K562 (cell line): Measurements from ENCODE around the gene CBLIF. TPM values are rescaled to one million over a fixed set of nuclear protein-coding genes. Genes with fewer than 3 reads are reported as not detected.

Source experiments
- ATAC-seq: fragments of 200-7000 bp; cut with Tn5 transposase; 3 replicates; pipeline ENCODE4 v1.9.1; 2020; ENCODE audit warnings: moderate library complexity
- BruUV-seq: library from RNA; stranded (reverse); fragments of 400-500 nt; replicated peaks from 2 replicates; lab custom pipeline; 2021; lab: Mats Ljungman, UMichigan
- CTCF ChIA-PET: fragments of 300-600 bp; formaldehyde crosslinking; extraction: SDS; loops from one replicate; lab custom pipeline; 2021; ENCODE audit warnings: low intra/inter-chr PET ratio; lab: Yijun Ruan, JAX
- POLR2A ChIA-PET: fragments of 300-600, 350-650 bp; sonication (Branson Sonifier 250); formaldehyde crosslinking; extraction: SDS; loops from one replicate; lab custom pipeline; 2021; ENCODE audit warnings: antibody characterized with exemption, inconsistent platforms; lab: Yijun Ruan, JAX
- DNase-seq, 4 experiments: peaks; one replicate each; pipeline versions ENCODE4 v3.0.0 to v3.0.0-alpha.2; 2011 to 2018; ENCODE audit warnings: low spot score in 3 of 4, mixed read lengths in 3 of 4; ENCODE audit errors: extremely low read depth in 1 of 4
- FAIRE-seq: peaks from 2 replicates; lab custom pipeline; 2011; peaks lifted over from hg19 to GRCh38; lab: Jason Lieb, UNC
- H2AFZ ChIP-seq: 2 replicates; pipeline ENCODE4 v1.6.0; 2011; ENCODE audit warnings: low read depth, low read length, control low read depth, inconsistent platforms
- H3K27ac ChIP-seq: fragments of 200-600 bp; 3 replicates; pipeline ENCODE4 v1.8.0; 2011; ENCODE audit warnings: low read depth, mild to moderate bottlenecking, control low read depth, inconsistent platforms, low read length, moderate library complexity, mixed read lengths; ENCODE audit errors: extremely low read depth
- H3K27me3 ChIP-seq, 2 experiments: fragments of 300-600 bp in 1 of 2; 2 replicates in 1 of 2; 3 replicates in 1 of 2; pipeline versions ENCODE4 v1.6.0 to v1.8.0; 2011; ENCODE audit warnings: inconsistent platforms in 2 of 2, low read length in 2 of 2, mild to moderate bottlenecking in 1 of 2, mixed read lengths in 1 of 2, moderate library complexity in 1 of 2; ENCODE audit not compliant: control insufficient read depth in 2 of 2, insufficient read depth in 2 of 2
- H3K36me3 ChIP-seq: fragments of 300-600 bp; 3 replicates; pipeline ENCODE4 v1.8.0; 2011; ENCODE audit warnings: mild to moderate bottlenecking, low read length, inconsistent platforms; ENCODE audit not compliant: control insufficient read depth, insufficient read depth
- H3K4me1 ChIP-seq, 2 experiments: fragments of 200-600 bp in 1 of 2; replicated peaks in 1 of 2; 2 replicates in 1 of 2; 3 replicates in 1 of 2; pipeline versions ENCODE4 v1.5.1 to v1.8.0; 2011; ENCODE audit warnings: inconsistent platforms in 2 of 2, low read length in 2 of 2, mild to moderate bottlenecking in 1 of 2, mixed read lengths in 1 of 2, moderate library complexity in 1 of 2; ENCODE audit not compliant: control insufficient read depth in 2 of 2, insufficient read depth in 2 of 2
- H3K4me2 ChIP-seq: 2 replicates; pipeline ENCODE4 v1.6.1; 2011; ENCODE audit warnings: low read length, control low read depth, inconsistent platforms, mixed read lengths; ENCODE audit not compliant: insufficient read depth
- H3K4me3 ChIP-seq: fragments of 200-600 bp; sonication (generic), shearing (Covaris generic); 2 replicates; pipeline ENCODE4 v1.5.1; 2016; ENCODE audit warnings: control low read depth, inconsistent platforms
- H3K79me2 ChIP-seq: fragments of 200-600 bp; 3 replicates; pipeline ENCODE4 v1.8.0; 2011; ENCODE audit warnings: low read length, inconsistent platforms; ENCODE audit not compliant: control insufficient read depth, insufficient read depth
- H3K9ac ChIP-seq, 2 experiments: 2 replicates each; pipeline versions ENCODE4 v1.6.0 to v1.6.1; 2011; ENCODE audit warnings: low read depth in 2 of 2, low read length in 2 of 2, control low read depth in 1 of 2, inconsistent platforms in 1 of 2, mild to moderate bottlenecking in 1 of 2, mixed read lengths in 1 of 2; ENCODE audit not compliant: insufficient read depth in 1 of 2
- H3K9me1 ChIP-seq: one replicate; pipeline ENCODE4 v1.6.0; 2011; ENCODE audit warnings: inconsistent platforms, mild to moderate bottlenecking, low read length, moderate library complexity; ENCODE audit not compliant: control insufficient read depth, insufficient read depth
- H3K9me3 ChIP-seq: replicated peaks from 2 replicates; pipeline ENCODE4 v1.5.1; 2011; ENCODE audit warnings: low read depth, low read length, inconsistent platforms; ENCODE audit not compliant: control insufficient read depth, insufficient read depth
- H4K20me1 ChIP-seq: replicated peaks from 2 replicates; pipeline ENCODE4 v1.6.1; 2011; ENCODE audit warnings: low read length, inconsistent platforms, mixed read lengths; ENCODE audit not compliant: control insufficient read depth, insufficient read depth
- CBX3 ChIP-seq, 2 experiments: IDR thresholded peaks; 1 replicate in 1 of 2; 2 replicates in 1 of 2; pipeline ENCODE4 v1.6.1; 2012; ENCODE audit warnings: inconsistent platforms in 2 of 2, low read length in 2 of 2, borderline replicate concordance in 1 of 2, control low read depth in 1 of 2
- CEBPG ChIP-seq, 3 experiments: fragments of 200-800 bp in 1 of 3; sonication (Bioruptor generic) in 1 of 3; sonication (generic) in 1 of 3; formaldehyde crosslinking in 1 of 3; IDR thresholded peaks in 2 of 3; conservative IDR thresholded peaks in 1 of 3; 2 replicates each; pipeline versions ENCODE4 v1.6.1 to v1.8.0; 2016 to 2022; ENCODE audit warnings: missing compliant biosample characterization in 2 of 3, missing genetic modification characterization in 2 of 3, mild to moderate bottlenecking in 1 of 3, missing genetic modification reagents in 1 of 3
- FOSL1 ChIP-seq: fragments of 200-800 bp; sonication (Bioruptor generic); conservative IDR thresholded peaks from 2 replicates; pipeline ENCODE4 v1.6.1; 2016; ENCODE audit warnings: missing genetic modification characterization, missing compliant biosample characterization
- HNRNPK ChIP-seq: fragments of 200-400 bp; formaldehyde crosslinking; IDR thresholded peaks from one replicate; pipeline ENCODE4 v1.6.1; 2018; ENCODE audit warnings: mild to moderate bottlenecking, low read depth, low read length; ENCODE audit not compliant: poor library complexity, severe bottlenecking
- HSF4 ChIP-seq: fragments of 250-450 bp; sonication (Bioruptor Pico); IDR thresholded peaks from 2 replicates; pipeline ENCODE4 v2.1.2; 2022; ENCODE audit warnings: mild to moderate bottlenecking, moderate library complexity, borderline replicate concordance
- RBBP5 ChIP-seq: fragments of 200-600 bp; sonication (generic); IDR thresholded peaks from 2 replicates; pipeline ENCODE4 v1.6.1; 2012; ENCODE audit warnings: borderline replicate concordance, mild to moderate bottlenecking, low read length, control low read depth, inconsistent platforms; ENCODE audit not compliant: insufficient read depth, poor library complexity, severe bottlenecking
- TAF9B ChIP-seq: fragments of 450-650 bp; IDR thresholded peaks from 2 replicates; pipeline ENCODE4 v1.6.1; 2018; ENCODE audit warnings: mild to moderate bottlenecking; ENCODE audit not compliant: partially characterized antibody
- whole genome bisulfite sequencing: fragments of 100-300 bp; shearing (Covaris generic); methylation state at CpG from one replicate; pipeline ENCODE4 v1.1.6; 2016; ENCODE audit warnings: low coverage, mixed read lengths; ENCODE audit not compliant: insufficient coverage; ENCODE audit errors: missing lambda C conversion rate; 5-methylcytosine and 5-hydroxymethylcytosine counted together
- in situ Hi-C: fragments of 300-500 bp; cut with MboI; formaldehyde crosslinking; loops from 4 replicates; pipeline ENCODE4 v1.15.0; 2018; ENCODE audit warnings: inconsistent platforms, mixed read lengths
- intact Hi-C: fragments of 100-400 bp; cut with micrococcal nuclease; formaldehyde crosslinking; loops from 2 replicates; pipeline ENCODE4 v1.14.2; 2022
- polyA plus RNA-seq, 8 experiments: library from polyadenylated mRNA; depleted of rRNA in 4 of 8; stranded (reverse) in 5 of 8; unstranded in 3 of 8; fragments of >200 nt; fragmentation: Nextera tagmentation in 2 of 8; fragmentation: Illumina TruSeq in 1 of 8; extraction: Ambion mirVana in 2 of 8; extraction: Trizol in 1 of 8; gene quantifications; 2 replicates each; pipeline versions ENCODE4 v1.2.1 to v1.2.3, GENCODE V29; 2011 to 2014; ENCODE audit warnings: inconsistent platforms in 1 of 8, missing spikeins in 1 of 8
- total RNA-seq, 7 experiments: library from RNA; depleted of rRNA in 6 of 7; stranded (reverse); fragments of >200 nt in 6 of 7; fragmentation: Illumina TruSeq in 2 of 7; extraction: Trizol in 2 of 7; gene quantifications; 2 replicates each; pipeline versions ENCODE4 v1.2.1 to v1.2.3, GENCODE V29; 2011 to 2021; ENCODE audit warnings: low replicate concordance in 1 of 7

Gene CBLIF
- total and polyA plus RNA-seq, 9 of the 15 experiments (the other 6 are each of a cell fraction or from before 2014, with no cell fraction given) = 0.07 to 0.83 (median 0.54) TPM

- H3K27ac ChIP-seq = no peak overlapping the region
- intact Hi-C loops = no loop called here
- TF ChIP-seq HNRNPK (no peak), RBBP5 (no peak), CEBPG (CRISPR knock-in tag; IDR thresholded peaks at IDR 0.05) (no peak), CEBPG (tag; conservative IDR thresholded peaks at IDR 0.05 in 1 of 2, IDR thresholded peaks at IDR 0.05 in 1 of 2) (no peak), TAF9B (no peak), HSF4 (CRISPR knock-in tag) (no peak), CBX3 (IDR thresholded peaks at IDR 0.05; ENCODE audit: borderline replicate concordance in 1 of 2, low read length in 2 of 2) (no peak), FOSL1 (tag) (no peak)
- in situ Hi-C loops = no loop called here
- WGBS = 32% methylated on average over 2 of the region's 2 CpGs
- H3K9ac ChIP-seq = no peak overlapping the region
- BruUV-seq = no TSS peak
- no peak overlapping the region for H3K4me3 ChIP-seq
- no peaks in the 10 kb centered on the region for H4K20me1 ChIP-seq
- ChIA-PET CTCF (no interaction called here), POLR2A (no interaction called here)
- no peaks in the 10 kb centered on the region for H3K36me3 ChIP-seq
- 0 out of 2 replicates have a peak, but pooled peaks cover 4% of the 10 kb centered on the region for H3K9me3 ChIP-seq
- DNase-seq (no peak), ATAC-seq (no peak), FAIRE-seq (no peak)
- no peaks in the 10 kb centered on the region for H3K79me2 ChIP-seq
- H3K4me2 ChIP-seq = no peak overlapping the region
- peaks cover 11 to 48% of the 10 kb centered on the region in 2 experiments; a peak in 4 of 5 replicates for H3K4me1 ChIP-seq
- H2AFZ ChIP-seq = peak overlapping the region; percentile 58; the same call in 1 of the 2 replicates
- no peaks in the 10 kb centered on the region for H3K27me3 ChIP-seq
- no peaks in the 10 kb centered on the region for H3K9me1 ChIP-seq
These were observed 9.6 kb upstream of the CBLIF start for GRCh38 chr11:59854871-59855270.
